B cell (primary cell): ENCODE results near the gene SWT1. TPM values are rescaled to one million over a fixed set of nuclear protein-coding genes. Genes with fewer than 3 reads are reported as not detected.

Experiments used
- ATAC-seq: fragments of 200-7000 bp; cut with Tn5 transposase; one replicate; pipeline ENCODE4 v1.10.0; 2021; ENCODE audit warnings: low read depth, mild to moderate bottlenecking, moderate number of reproducible peaks, moderate library complexity
- CTCF ChIA-PET: fragments of 350-600 bp; sonication (Branson Sonifier 250); formaldehyde crosslinking; loops from one replicate; lab custom pipeline; 2021; ENCODE audit warnings: antibody characterized with exemption, inconsistent platforms; lab: Charles Lee
- POLR2A ChIA-PET: fragments of 350-600 bp; sonication (Branson Sonifier 250); formaldehyde crosslinking; loops from one replicate; lab custom pipeline; 2021; ENCODE audit warnings: antibody characterized with exemption; lab: Charles Lee
- DNase-seq: peaks from one replicate; pipeline ENCODE4 v3.0.0; 2013
- H2AFZ ChIP-seq: 2 replicates; pipeline ENCODE4 v1.6.1; 2012; ENCODE audit warnings: mild to moderate bottlenecking, low read depth, low read length; ENCODE audit not compliant: insufficient read depth, poor library complexity, severe bottlenecking
- H3K27ac ChIP-seq, 2 donors: 1 replicate in 1 of 2; 2 replicates in 1 of 2; pipeline ENCODE4 v1.5.1; 2012 to 2013; ENCODE audit warnings: low read length in 2 of 2, mild to moderate bottlenecking in 2 of 2, moderate library complexity in 1 of 2
- H3K27me3 ChIP-seq, 4 experiments: fragments of 200-600 bp in 1 of 4; sonication (generic) in 1 of 4; replicated peaks in 1 of 4; 1 replicate in 2 of 4; 2 replicates in 2 of 4; pipeline versions ENCODE4 v1.6.1 to v1.7.0; 2013 to 2016; ENCODE audit warnings: low read length in 3 of 4, mild to moderate bottlenecking in 2 of 4, mixed read lengths in 1 of 4, moderate library complexity in 1 of 4; ENCODE audit not compliant: insufficient read depth in 4 of 4, control insufficient read depth in 3 of 4; ENCODE audit errors: control extremely low read depth in 1 of 4
- H3K36me3 ChIP-seq, 2 experiments: replicated peaks in 1 of 2; 1 replicate in 1 of 2; 2 replicates in 1 of 2; pipeline versions ENCODE4 v1.6.1 to v1.7.1; 2013; ENCODE audit warnings: low read length in 1 of 2; ENCODE audit not compliant: insufficient read depth in 2 of 2, control insufficient read depth in 1 of 2; ENCODE audit errors: control extremely low read depth in 1 of 2, extremely low read depth in 1 of 2
- H3K4me1 ChIP-seq, 2 donors: fragments of 200-600 bp in 1 of 2; sonication (generic) in 1 of 2; 1 replicate in 1 of 2; 2 replicates in 1 of 2; pipeline versions ENCODE4 v1.5.1 to v1.6.1; 2013 to 2017; ENCODE audit warnings: low read length in 2 of 2; ENCODE audit not compliant: control insufficient read depth in 2 of 2, insufficient read depth in 2 of 2
- H3K4me2 ChIP-seq: replicated peaks from 2 replicates; pipeline ENCODE3; 2012; ENCODE audit warnings: mild to moderate bottlenecking, low read depth, low read length; ENCODE audit not compliant: poor library complexity, severe bottlenecking
- H3K4me3 ChIP-seq, 5 experiments: fragments of 200-600 bp in 1 of 5; sonication (generic) in 1 of 5; 1 replicate in 3 of 5; 2 replicates in 2 of 5; pipeline versions ENCODE4 v1.5.1 to v1.7.0; 2011 to 2016; ENCODE audit warnings: low read length in 4 of 5, mild to moderate bottlenecking in 4 of 5, low read depth in 2 of 5, control low read depth in 1 of 5, moderate library complexity in 1 of 5; ENCODE audit not compliant: insufficient read depth in 1 of 5; ENCODE audit errors: control extremely low read depth in 1 of 5, extremely low read depth in 1 of 5
- H3K79me2 ChIP-seq: fragments of 200-600 bp; sonication (generic); one replicate; pipeline ENCODE4 v1.6.0; 2016; ENCODE audit warnings: low read length; ENCODE audit not compliant: control insufficient read depth, insufficient read depth
- H3K9ac ChIP-seq: fragments of 200-600 bp; sonication (generic); 2 replicates; pipeline ENCODE4 v1.6.1; 2017; ENCODE audit warnings: mild to moderate bottlenecking, low read length, moderate library complexity
- H3K9me3 ChIP-seq, 3 donors: one replicate each; pipeline versions ENCODE4 v1.6.1 to v1.7.1; 2013; ENCODE audit warnings: low read length in 2 of 3; ENCODE audit not compliant: control insufficient read depth in 2 of 3, insufficient read depth in 1 of 3; ENCODE audit errors: control extremely low read depth in 1 of 3
- H4K20me1 ChIP-seq: 2 replicates; pipeline ENCODE4 v1.6.0; 2012; ENCODE audit warnings: mild to moderate bottlenecking, low read length; ENCODE audit not compliant: insufficient read depth, control insufficient read depth, poor library complexity, severe bottlenecking
- H3K27ac Mint-ChIP-seq: one replicate; pipeline ENCODE4 v1.8.0; 2021; ENCODE audit warnings: mixed read lengths
- H3K27me3 Mint-ChIP-seq: one replicate; pipeline ENCODE4 v1.8.0; 2021; ENCODE audit warnings: mixed read lengths
- H3K4me1 Mint-ChIP-seq: one replicate; pipeline ENCODE4 v1.8.0; 2021; ENCODE audit warnings: mixed read lengths
- H3K4me3 Mint-ChIP-seq: one replicate; pipeline ENCODE4 v1.8.0; 2021; ENCODE audit warnings: mixed read lengths
- H3K9me3 Mint-ChIP-seq: one replicate; pipeline ENCODE4 v1.8.0; 2022; ENCODE audit warnings: mixed read lengths; ENCODE audit not compliant: insufficient read depth
- CTCF ChIP-seq: fragments of 200-600 bp; IDR thresholded peaks from one replicate; pipeline ENCODE4 v1.8.0; 2022; ENCODE audit warnings: antibody characterized with exemption, mild to moderate bottlenecking
- EZH2 ChIP-seq: IDR thresholded peaks from 2 replicates; pipeline ENCODE4 v1.6.1; 2012; ENCODE audit warnings: borderline replicate concordance, low read depth, mild to moderate bottlenecking, moderate library complexity, low read length; ENCODE audit not compliant: insufficient read depth, poor library complexity, severe bottlenecking
- WGBS: methylation state at CpG from one replicate; pipeline ENCODE4 v1.1.5; 2013; ENCODE audit warnings: missing lambda C conversion rate; ENCODE audit not compliant: insufficient coverage; 5-methylcytosine and 5-hydroxymethylcytosine counted together
- intact Hi-C: fragments of 100-400 bp; cut with micrococcal nuclease; formaldehyde crosslinking; loops from one replicate; pipeline ENCODE4 v1.10.0; 2022
- polyA plus RNA-seq: library from polyadenylated mRNA; depleted of rRNA; stranded (reverse); fragments of >200 nt; gene quantifications from 2 replicates; pipeline ENCODE4 v1.2.3, GENCODE V29; 2012
- total RNA-seq, 2 donors: library from RNA; stranded (reverse); fragments of 120-200 nt in 1 of 2; gene quantifications; 1 replicate in 1 of 2; 2 replicates in 1 of 2; pipeline versions ENCODE4 v1.2.3 to v1.2.4, GENCODE V29; 2013 to 2022

The SWT1 gene
- total and polyA plus RNA-seq, 2 donors (not counting 1 experiment from before 2014, with no cell fraction given), result 2.1 to 8.5 TPM

- no peak overlapping the region for H3K27ac ChIP-seq
- no peak overlapping the region for H2AFZ ChIP-seq
- no peaks in the 10 kb centered on the region for H4K20me1 ChIP-seq
- H3K27me3 Mint-ChIP-seq, result no peaks in the 10 kb centered on the region
- no peaks in the 10 kb centered on the region for H3K9me3 Mint-ChIP-seq
- no peaks in the 10 kb centered on the region for H3K27me3 ChIP-seq
- ATAC-seq (no peak), DNase-seq (no peak)
- POLR2A ChIA-PET, result no interaction called here
- no peaks in the 10 kb centered on the region for H3K4me1 ChIP-seq
- H3K9ac ChIP-seq, result no peak overlapping the region
- H3K4me1 Mint-ChIP-seq, result no peaks in the 10 kb centered on the region
- H3K27ac Mint-ChIP-seq, result no peak overlapping the region
- no peak overlapping the region for H3K4me3 Mint-ChIP-seq
- CTCF ChIA-PET, result no interaction called here
- no peak overlapping the region for H3K4me3 ChIP-seq
- intact Hi-C loops, result no loop called here
- no peaks in the 10 kb centered on the region for H3K9me3 ChIP-seq
- no peak overlapping the region for H3K4me2 ChIP-seq
- H3K36me3 ChIP-seq, result no peaks in the 10 kb centered on the region
- no peaks in the 10 kb centered on the region for H3K79me2 ChIP-seq
- TF ChIP-seq EZH2, result no peak
- no peak for TF ChIP-seq CTCF
- WGBS, result no CpG with 5 or more reads among the region's 3 CpGs
Observed at GRCh38 chr1:185244015-185244747, 87.2 kb downstream of the SWT1 start.

- H3K4me1 Mint-ChIP-seq, result no peaks in the 10 kb centered on the region
- Histone ChIP-seq H3K27me3 (no peaks in the 10 kb centered on the region), H3K4me1 (no peaks in the 10 kb centered on the region), H3K36me3 (no peaks in the 10 kb centered on the region), H4K20me1 (no peaks in the 10 kb centered on the region), H3K4me2 (no peak overlapping the region), H3K9ac (no peak overlapping the region), H3K4me3 (no peak overlapping the region), H3K79me2 (no peaks in the 10 kb centered on the region), H2AFZ (no peak overlapping the region), H3K27ac (no peak overlapping the region), H3K9me3 (no peaks in the 10 kb centered on the region)
- DNase-seq (no peak), ATAC-seq (no peak)
- POLR2A ChIA-PET, result no interaction called here
- 100% methylated on average over 1 of the region's 2 CpGs for WGBS
- TF ChIP-seq CTCF (no peak), EZH2 (no peak)
- intact Hi-C loops, result no loop called here
- no peak overlapping the region for H3K27ac Mint-ChIP-seq
- no peaks in the 10 kb centered on the region for H3K27me3 Mint-ChIP-seq
- H3K4me3 Mint-ChIP-seq, result no peak overlapping the region
- CTCF ChIA-PET, result no interaction called here
- H3K9me3 Mint-ChIP-seq, result no peaks in the 10 kb centered on the region
Observed at GRCh38 chr1:185245466-185245865, 88.5 kb downstream of the SWT1 start.
